ENCODE measurements around the gene OVCH1.

Gene OVCH1

GRCh38 chr12:29537298-29537697, 39.8 kb upstream of the OVCH1 start:
- FAIRE-seq (no peak), DNase-seq (ENCODE audit: insufficient read length, low spot score) (no peak)
- TF ChIP-seq CTCF (IDR thresholded peaks at IDR 0.05; ENCODE audit: insufficient read depth, missing control alignments), result no peak

GRCh38 chr12:29534935-29535334, 37.4 kb upstream of the OVCH1 start:
- FAIRE-seq (no peak), DNase-seq (ENCODE audit: insufficient read length, low spot score) (no peak)
- TF ChIP-seq CTCF (IDR thresholded peaks at IDR 0.05; ENCODE audit: insufficient read depth, missing control alignments), result no peak

DNA sequence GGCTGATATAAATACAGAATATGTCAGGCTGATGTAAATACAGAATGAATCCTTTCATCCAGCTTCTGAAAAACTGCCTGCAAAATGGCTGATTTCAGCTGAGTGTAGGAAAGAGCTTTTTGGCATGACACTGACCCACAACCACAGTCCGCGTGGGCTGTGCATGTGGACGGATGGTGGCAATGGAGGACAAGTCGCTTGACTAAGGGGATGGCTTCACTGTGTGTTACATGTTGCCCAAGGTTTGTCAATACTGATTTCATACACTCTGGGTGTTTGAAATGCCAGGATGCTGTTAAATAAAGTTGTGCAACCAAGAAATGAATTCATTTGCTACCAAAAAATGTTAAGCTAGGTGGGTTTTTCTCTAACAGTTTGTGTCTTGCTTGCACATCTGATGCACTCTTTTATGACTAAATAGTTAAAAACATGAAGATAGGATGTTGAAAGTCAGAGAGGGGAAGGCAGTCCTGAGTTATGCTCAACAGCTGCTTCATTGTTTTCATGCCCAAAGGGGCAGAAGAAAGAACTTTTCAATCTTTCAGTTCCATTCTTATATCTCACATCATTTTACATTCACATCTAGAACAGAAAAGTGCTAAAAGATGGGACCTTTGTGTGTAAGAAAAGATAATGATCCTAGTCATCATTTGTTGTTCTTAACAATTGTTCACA, 36.5 kb upstream of the OVCH1 start:
- DNase-seq (ENCODE audit: insufficient read length, low spot score) (no peak), FAIRE-seq (no peak)
- no peak for TF ChIP-seq CTCF (IDR thresholded peaks at IDR 0.05; ENCODE audit: insufficient read depth, missing control alignments)

- no peak for FAIRE-seq
- TF ChIP-seq CTCF (IDR thresholded peaks at IDR 0.05; ENCODE audit: insufficient read depth, missing control alignments), result no peak
- DNase-seq (ENCODE audit: insufficient read length, low spot score), result no peak
These were observed 34.0 kb upstream of the OVCH1 start for GRCh38 chr12:29531471-29531870.

DNA sequence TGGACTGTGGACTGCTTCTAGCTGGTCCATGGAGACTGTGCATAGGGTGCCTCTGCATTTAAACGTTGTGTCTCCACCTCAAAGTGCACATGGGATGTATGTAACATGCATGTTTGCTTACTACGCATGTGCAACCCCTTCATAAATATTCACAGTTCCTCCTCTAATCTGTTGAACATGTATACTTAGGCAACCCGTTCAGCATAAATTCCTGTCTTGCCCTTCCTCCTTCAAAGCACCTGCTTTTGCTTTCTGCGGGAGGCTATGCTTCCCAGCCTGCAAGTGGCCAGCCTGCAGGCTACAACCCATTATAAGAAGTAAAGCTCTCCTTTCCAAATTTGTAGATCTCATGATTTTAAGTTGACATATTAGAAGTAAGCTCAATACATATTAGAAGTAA, 33.0 kb upstream of the OVCH1 start:
- DNase-seq (ENCODE audit: insufficient read length, low spot score), result no peak
- FAIRE-seq, result no peak
- TF ChIP-seq CTCF (IDR thresholded peaks at IDR 0.05; ENCODE audit: insufficient read depth, missing control alignments), result no peak

DNA sequence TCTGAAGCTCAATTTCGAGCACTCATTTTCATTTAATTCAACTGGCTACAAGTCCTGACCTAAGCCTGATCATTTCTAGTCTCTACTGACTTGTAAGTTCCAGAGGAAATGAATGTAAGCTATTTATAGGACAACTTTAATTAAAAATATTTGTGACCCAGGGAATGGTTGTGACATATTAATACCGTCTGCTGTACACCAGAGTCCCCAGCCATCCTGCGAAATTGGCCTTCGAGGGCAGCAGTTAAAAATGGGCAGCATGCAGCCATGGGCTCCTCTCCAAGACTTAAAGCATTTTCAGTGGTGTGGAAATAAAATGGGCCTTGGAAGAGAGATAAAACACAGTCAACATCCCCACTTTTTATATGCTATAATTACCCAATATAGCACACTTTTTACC, 30.7 kb upstream of the OVCH1 start:
- DNase-seq (ENCODE audit: insufficient read length, low spot score) (no peak), FAIRE-seq (no peak)
- no peak for TF ChIP-seq CTCF (IDR thresholded peaks at IDR 0.05; ENCODE audit: insufficient read depth, missing control alignments)

DNA sequence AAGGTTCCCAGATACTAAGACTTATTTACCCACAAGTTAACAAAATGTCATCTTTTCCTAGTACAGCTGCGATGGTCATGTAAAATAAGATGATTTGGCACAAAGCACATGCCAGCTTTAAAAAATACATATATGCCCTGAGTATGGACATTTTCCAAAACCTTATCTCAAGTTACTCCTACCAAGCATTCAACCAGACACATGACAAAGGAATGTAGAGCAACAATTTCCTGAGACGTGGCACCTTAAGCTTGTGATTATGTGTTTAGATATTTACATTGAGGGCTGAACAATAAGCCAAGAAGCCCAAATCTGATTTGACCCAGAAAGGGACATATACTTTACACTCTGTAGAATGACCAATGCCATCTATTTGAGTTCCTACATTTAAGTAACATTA, 24.5 kb upstream of the OVCH1 start:
- DNase-seq (ENCODE audit: insufficient read length, low spot score) (no peak), FAIRE-seq (no peak)
- TF ChIP-seq CTCF (IDR thresholded peaks at IDR 0.05; ENCODE audit: insufficient read depth, missing control alignments), result no peak

Data from D721Med (cell line).